Lung (tissue), 12 donors: Measurements from ENCODE around the gene TNIP2. TPM values are rescaled to one million over a fixed set of nuclear protein-coding genes. Genes with fewer than 3 reads are reported as not detected.
"Not testable (repeated sequence)": the region's sequence is repeated elsewhere in the genome, so short reads cannot be mapped to it uniquely, and the experiment has no call there.

Experiments used
- ATAC-seq: fragments of 200-7000 bp; cut with Tn5 transposase; one replicate; pipeline ENCODE4 v1.9.1; 2020; ENCODE audit warnings: moderate number of reproducible peaks; ENCODE audit not compliant: insufficient read depth, low FRiP score
- DNase-seq, 3 donors: peaks; one replicate each; pipeline ENCODE4 v3.0.0-alpha.2; 2013 to 2017
- H3K27ac ChIP-seq, 2 donors: one replicate each; pipeline ENCODE4 v1.5.1; 2013; ENCODE audit warnings: mild to moderate bottlenecking in 2 of 2, moderate library complexity in 2 of 2, control low read depth in 1 of 2, inconsistent platforms in 1 of 2, low read depth in 1 of 2, low read length in 1 of 2
- H3K27me3 ChIP-seq, 3 donors: one replicate each; pipeline ENCODE4 v1.5.1; 2013; ENCODE audit warnings: low read length in 2 of 3; ENCODE audit not compliant: control insufficient read depth in 3 of 3, insufficient read depth in 3 of 3
- H3K36me3 ChIP-seq, 4 donors: one replicate each; pipeline ENCODE4 v1.5.1; 2013; ENCODE audit warnings: low read length in 4 of 4, mild to moderate bottlenecking in 1 of 4, moderate library complexity in 1 of 4; ENCODE audit not compliant: control insufficient read depth in 4 of 4, insufficient read depth in 4 of 4
- H3K4me1 ChIP-seq, 5 donors: one replicate each; pipeline ENCODE4 v1.5.1; 2013; ENCODE audit warnings: low read length in 5 of 5, mild to moderate bottlenecking in 2 of 5, moderate library complexity in 1 of 5; ENCODE audit not compliant: control insufficient read depth in 5 of 5, insufficient read depth in 5 of 5
- H3K4me3 ChIP-seq: one replicate; pipeline ENCODE4 v1.5.1; 2013; ENCODE audit warnings: mild to moderate bottlenecking, control low read depth, moderate library complexity
- H3K9ac ChIP-seq, 2 donors: one replicate each; pipeline ENCODE4 v1.5.1; 2013; ENCODE audit warnings: low read length in 2 of 2, control low read depth in 1 of 2; ENCODE audit not compliant: insufficient read depth in 1 of 2
- H3K9me3 ChIP-seq, 4 donors: one replicate each; pipeline ENCODE4 v1.5.1; 2013; ENCODE audit warnings: low read length in 3 of 4, mild to moderate bottlenecking in 1 of 4, moderate library complexity in 1 of 4; ENCODE audit not compliant: control insufficient read depth in 4 of 4, insufficient read depth in 3 of 4
- CTCF ChIP-seq: IDR thresholded peaks from 2 replicates; pipeline ENCODE4 v1.5.1; 2012; ENCODE audit warnings: mild to moderate bottlenecking; ENCODE audit errors: control extremely low read depth, extremely low read depth
- WGBS, 2 donors: extraction: QIAGEN DNeasy Blood & Tissue Kit; methylation state at CpG; one replicate each; pipeline ENCODE4 v1.1.7; 2013; 5-methylcytosine and 5-hydroxymethylcytosine counted together
- polyA plus RNA-seq, 2 donors: library from polyadenylated mRNA; stranded (reverse); fragments of 200-250 nt; gene quantifications; one replicate each; pipeline ENCODE4 v1.2.1, GENCODE V29; 2013
- total RNA-seq, 2 donors: library from RNA; depleted of rRNA in 1 of 2; stranded (reverse); fragments of >200 nt in 1 of 2; gene quantifications; one replicate each; pipeline ENCODE4 v1.2.1, GENCODE V29; 2014 to 2021
- donor health status: control.
- donor health status: control.
- donor health status: Bipolar disorder and iron deficiency.
- donor health status: healthy.
- donor health status: DM: yes; HTN: yes; CAD: no.

TNIP2 gene
- total and polyA plus RNA-seq, 4 donors, result 30.6 to 82.8 (median 43.8) TPM

DNA sequence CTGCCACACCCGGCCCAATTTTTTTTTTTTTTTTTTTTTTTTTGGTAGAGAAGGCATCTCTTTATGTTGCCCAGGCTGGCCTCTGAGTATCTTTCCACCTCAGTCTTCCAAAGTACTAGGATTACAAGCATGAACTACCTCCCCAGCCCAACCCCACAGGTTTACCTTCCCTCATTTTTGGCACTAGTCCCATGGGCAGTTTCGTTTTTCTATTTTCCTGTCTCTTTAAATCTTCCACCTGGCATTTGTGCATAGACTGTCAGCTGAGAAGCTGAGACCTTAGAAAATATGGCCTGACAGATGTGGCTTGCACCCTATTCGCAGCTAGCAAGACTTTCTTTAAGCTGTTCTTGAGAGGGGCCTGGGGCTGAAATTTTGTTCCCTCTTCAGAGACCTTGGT is 27.9 kb downstream of the TNIP2 start:
- no peaks in the 10 kb centered on the region for H3K27me3 ChIP-seq
- no peaks in the 10 kb centered on the region for H3K9me3 ChIP-seq
- H3K4me3 ChIP-seq, result no peak overlapping the region
- H3K4me1 ChIP-seq, result no peaks in the 10 kb centered on the region
- H3K27ac ChIP-seq, result no peak overlapping the region
- DNase-seq, result no peak
- no peak for ATAC-seq
- peaks cover 0 to 27% (median 22%) of the 10 kb centered on the region in 4 donors for H3K36me3 ChIP-seq
- no peak overlapping the region for H3K9ac ChIP-seq
- no peak for TF ChIP-seq CTCF
- whole genome bisulfite sequencing, 2 donors, result 83 to 88% methylated on average over 3 of the region's 3 CpGs

DNA sequence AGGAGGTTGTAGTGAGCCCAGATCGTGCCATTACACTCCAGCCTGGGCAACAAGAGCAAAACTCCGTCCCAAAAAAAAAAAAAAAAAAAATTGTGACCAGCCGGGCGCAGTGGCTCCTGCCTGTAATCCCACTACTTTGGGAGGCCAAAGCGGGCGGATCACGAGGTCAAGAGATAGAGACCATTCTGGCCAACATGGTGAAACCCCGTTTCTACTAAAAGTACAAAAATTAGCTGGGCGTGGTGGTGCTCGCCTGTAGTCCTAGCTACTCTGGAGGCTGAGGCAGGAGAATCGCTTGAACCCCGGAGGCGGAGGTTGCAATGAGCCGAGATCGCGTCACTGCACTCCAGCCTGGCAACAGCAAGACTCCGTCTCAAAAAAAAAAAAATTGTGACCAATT is 29.3 kb downstream of the TNIP2 start:
- H3K36me3 ChIP-seq, result peaks cover 0 to 22% (median 12%) of the 10 kb centered on the region in 4 donors
- not testable (repeated sequence) for H3K9me3 ChIP-seq, H3K4me3 ChIP-seq, H3K9ac ChIP-seq, ATAC-seq, DNase-seq, H3K4me1 ChIP-seq, H3K27me3 ChIP-seq, H3K27ac ChIP-seq
- WGBS, 2 donors, result 97 to 98% methylated on average over 17 of the region's 17 CpGs

- H3K9ac ChIP-seq, result no peak overlapping the region
- peaks cover 0 to 26% (median 13%) of the 10 kb centered on the region in 4 donors for H3K36me3 ChIP-seq
- no peak for TF ChIP-seq CTCF
- H3K9me3 ChIP-seq, result no peaks in the 10 kb centered on the region
- DNase-seq (no peak), ATAC-seq (no peak)
- H3K4me3 ChIP-seq, result no peak overlapping the region
- H3K4me1 ChIP-seq, result no peaks in the 10 kb centered on the region
- no peaks in the 10 kb centered on the region for H3K27me3 ChIP-seq
- 95 to 97% methylated on average over 4 of the region's 4 CpGs for WGBS, 2 donors
- H3K27ac ChIP-seq, result no peak overlapping the region
Observed at GRCh38 chr4:2725380-2725779, 30.8 kb downstream of the TNIP2 start.

GRCh38 chr4:2723751-2724150 is 32.4 kb downstream of the TNIP2 start:
- H3K9me3 ChIP-seq, result no peaks in the 10 kb centered on the region
- no peak for TF ChIP-seq CTCF
- 91 to 97% methylated on average over 3 of the region's 3 CpGs for WGBS, 2 donors
- no peak for ATAC-seq
- no peak overlapping the region for H3K9ac ChIP-seq
- DNase-seq, result no peak
- no peak overlapping the region for H3K4me3 ChIP-seq
- H3K4me1 ChIP-seq, result no peaks in the 10 kb centered on the region
- H3K27me3 ChIP-seq, result no peaks in the 10 kb centered on the region
- H3K27ac ChIP-seq, result no peak overlapping the region
- H3K36me3 ChIP-seq, result peaks cover 0 to 20% (median 8%) of the 10 kb centered on the region in 4 donors
